ENCODE data around the gene HLA-G. TPM values are rescaled to one million over a fixed set of nuclear protein-coding genes. Genes with fewer than 3 reads are reported as not detected.

The HLA-G gene
- total RNA-seq, 1 donor from 2014 or later = 8.5 TPM

- Mint-ChIP-seq H3K36me3 (ENCODE audit: low read depth) (no peaks in the 10 kb centered on the region), H3K9me3 (peaks cover 3% of the 10 kb centered on the region), H3K4me3 (no peak overlapping the region), H3K27ac (peak overlapping the region; percentile 35), H3K27me3 (peaks cover 50% of the 10 kb centered on the region), H3K4me1 (peaks cover 8% of the 10 kb centered on the region)
- CTCF ChIA-PET = interaction anchor here (0.6 to 3.7 kb wide), 16 partner anchors 8 to 284 kb away, joined by 3 to 61 read pairs (median 4); no protein-coding TSS in a partner anchor
- peak; percentile 76 for DNase-seq
- peak; percentile 67 for TF ChIP-seq CTCF (IDR thresholded peaks at IDR 0.05)
- ATAC-seq (ENCODE audit: low read depth) = peak; percentile 84
- intact Hi-C loops (cut with micrococcal nuclease) = loop anchor here (1.0 to 2.0 kb wide), 5 partner anchors 94 to 323 kb away; partner anchors contain the start of gene HLA-A
- POLR2A ChIA-PET = interaction anchor here (1.2 to 1.5 kb wide), 3 partner anchors 117 to 158 kb away, joined by 3 to 5 read pairs (median 3); no protein-coding TSS in a partner anchor
Measured at GRCh38 chr6:29847871-29848630, 20.4 kb downstream of the HLA-G start.

GRCh38 chr6:29850011-29850553, 22.5 kb downstream of the HLA-G start:
- no peaks in the 10 kb centered on the region for H3K36me3 Mint-ChIP-seq (ENCODE audit: low read depth)
- no peak for TF ChIP-seq CTCF (IDR thresholded peaks at IDR 0.05)
- peak; percentile 44 for ATAC-seq (ENCODE audit: low read depth)
- peaks cover 8% of the 10 kb centered on the region for H3K4me1 Mint-ChIP-seq
- DNase-seq = no peak
- POLR2A ChIA-PET = no interaction called here
- peak overlapping the region; percentile 57 for H3K4me3 Mint-ChIP-seq
- H3K9me3 Mint-ChIP-seq = peaks cover 3% of the 10 kb centered on the region
- no peak overlapping the region for H3K27ac Mint-ChIP-seq
- H3K27me3 Mint-ChIP-seq = peaks cover 58% of the 10 kb centered on the region
- CTCF ChIA-PET = interaction anchor here (3.7 kb wide), 1 partner anchor 162 kb away, joined by 61 read pairs; no protein-coding TSS in a partner anchor
- intact Hi-C loops (cut with micrococcal nuclease) = no loop called here

GRCh38 chr6:29851190-29851589, 23.6 kb downstream of the HLA-G start:
- intact Hi-C loops (cut with micrococcal nuclease) = no loop called here
- H3K9me3 Mint-ChIP-seq = no peaks in the 10 kb centered on the region
- no peak overlapping the region for H3K4me3 Mint-ChIP-seq
- no peak overlapping the region for H3K27ac Mint-ChIP-seq
- CTCF ChIA-PET = interaction anchor here (1.5 to 2.3 kb wide), 2 partner anchors 115 to 117 kb away, joined by 3 to 7 read pairs; no protein-coding TSS in a partner anchor
- H3K4me1 Mint-ChIP-seq = peaks cover 8% of the 10 kb centered on the region
- no peak for ATAC-seq (ENCODE audit: low read depth)
- peaks cover 60% of the 10 kb centered on the region for H3K27me3 Mint-ChIP-seq
- no peak for TF ChIP-seq CTCF (IDR thresholded peaks at IDR 0.05)
- no peak for DNase-seq
- POLR2A ChIA-PET = no interaction called here
- H3K36me3 Mint-ChIP-seq (ENCODE audit: low read depth) = no peaks in the 10 kb centered on the region

GRCh38 chr6:29853245-29853644, 25.6 kb downstream of the HLA-G start:
- ATAC-seq (ENCODE audit: low read depth) (no peak), DNase-seq (no peak)
- POLR2A ChIA-PET = no interaction called here
- H3K36me3 Mint-ChIP-seq (ENCODE audit: low read depth) = no peaks in the 10 kb centered on the region
- H3K27ac Mint-ChIP-seq = no peak overlapping the region
- peaks cover 60% of the 10 kb centered on the region for H3K27me3 Mint-ChIP-seq
- intact Hi-C loops (cut with micrococcal nuclease) = no loop called here
- H3K9me3 Mint-ChIP-seq = no peaks in the 10 kb centered on the region
- TF ChIP-seq CTCF (IDR thresholded peaks at IDR 0.05) = no peak
- H3K4me3 Mint-ChIP-seq = no peak overlapping the region
- CTCF ChIA-PET = no interaction called here
- peaks cover 6% of the 10 kb centered on the region for H3K4me1 Mint-ChIP-seq

GRCh38 chr6:29858006-29858405, 30.4 kb downstream of the HLA-G start:
- peaks cover 41% of the 10 kb centered on the region for H3K27me3 Mint-ChIP-seq
- ATAC-seq (ENCODE audit: low read depth) (no peak), DNase-seq (no peak)
- intact Hi-C loops (cut with micrococcal nuclease) = no loop called here
- no peak for TF ChIP-seq CTCF (IDR thresholded peaks at IDR 0.05)
- no peaks in the 10 kb centered on the region for H3K9me3 Mint-ChIP-seq
- no peaks in the 10 kb centered on the region for H3K4me1 Mint-ChIP-seq
- ChIA-PET CTCF (no interaction called here), POLR2A (no interaction called here)
- H3K36me3 Mint-ChIP-seq (ENCODE audit: low read depth) = no peaks in the 10 kb centered on the region
- no peak overlapping the region for H3K4me3 Mint-ChIP-seq
- H3K27ac Mint-ChIP-seq = no peak overlapping the region

All from activated B cell treated with CpG ODN at 0.5 μM for 24 hours (primary cell).